Islet of Langerhans (tissue), 1 donor: Measurements from ENCODE around the gene SEPTIN2.
"Not testable (repeated sequence)": the region's sequence is repeated elsewhere in the genome, so short reads cannot be mapped to it uniquely, and the experiment has no call there.

Experiments
- FAIRE-seq: peaks from one replicate; lab custom pipeline; 2011; peaks lifted over from hg19 to GRCh38; lab: Jason Lieb, UNC

The SEPTIN2 gene

GRCh38 chr2:241314226-241315092 is 1.3 kb upstream of the SEPTIN2 start:
- FAIRE-seq = no peak

GRCh38 chr2:241315093-241315878 is 439 bp upstream of the SEPTIN2 start, which contains the start of gene HDLBP:
TSS of gene HDLBP (minus strand) at chr2:241315672. CDS start at chr2:241266869, 48,803 bp downstream.
- no peak for FAIRE-seq

GRCh38 chr2:241316825-241317224 is 1.1 kb downstream of the SEPTIN2 start:
- FAIRE-seq = no peak

GRCh38 chr2:241317391-241317790 is 1.7 kb downstream of the SEPTIN2 start:
- FAIRE-seq = no peak

GRCh38 chr2:241318830-241319229 is 3.1 kb downstream of the SEPTIN2 start:
- FAIRE-seq = not testable (repeated sequence)

GRCh38 chr2:241320394-241320793 is 4.7 kb downstream of the SEPTIN2 start:
- no peak for FAIRE-seq

- no peak for FAIRE-seq
Measured at GRCh38 chr2:241321033-241321432, 5.3 kb downstream of the SEPTIN2 start.

GRCh38 chr2:241321886-241322285 is 6.2 kb downstream of the SEPTIN2 start:
- no peak for FAIRE-seq

GRCh38 chr2:241323778-241324177 is 8.1 kb downstream of the SEPTIN2 start:
- no peak for FAIRE-seq

GRCh38 chr2:241324775-241325174 is 9.1 kb downstream of the SEPTIN2 start:
- no peak for FAIRE-seq

- no peak for FAIRE-seq
Measured at GRCh38 chr2:241325257-241325656, 9.5 kb downstream of the SEPTIN2 start.

GRCh38 chr2:241329669-241330615 is 14.2 kb downstream of the SEPTIN2 start:
- no peak for FAIRE-seq

GRCh38 chr2:241330616-241330981 is 14.9 kb downstream of the SEPTIN2 start:
- FAIRE-seq = no peak

- FAIRE-seq = no peak
Measured at GRCh38 chr2:241334813-241335212, 19.1 kb downstream of the SEPTIN2 start.

GRCh38 chr2:241339839-241340630 is 24.3 kb downstream of the SEPTIN2 start:
- FAIRE-seq = no peak

- no peak for FAIRE-seq
Measured at GRCh38 chr2:241340631-241341163, 25.0 kb downstream of the SEPTIN2 start.

- no peak for FAIRE-seq
Measured at GRCh38 chr2:241344925-241345651, 29.4 kb downstream of the SEPTIN2 start.

GRCh38 chr2:241349941-241350340 is 34.2 kb downstream of the SEPTIN2 start:
- FAIRE-seq = no peak

GRCh38 chr2:241350530-241350877 is 34.8 kb downstream of the SEPTIN2 start:
- no peak for FAIRE-seq

- FAIRE-seq = no peak
Measured at GRCh38 chr2:241350878-241351639, 35.3 kb downstream of the SEPTIN2 start.
